Fibroblast of villous mesenchyme (primary cell): ENCODE data around the gene HSD17B10. TPM values are rescaled to one million over a fixed set of nuclear protein-coding genes. Genes with fewer than 3 reads are reported as not detected.

ENCODE experiments used
- DNase-seq: peaks from one replicate; pipeline ENCODE4 v3.0.0-alpha.2; 2010; ENCODE audit warnings: low read depth
- H3K4me3 ChIP-seq: 2 replicates; pipeline ENCODE4 v1.5.1; 2011; ENCODE audit warnings: low read depth, mild to moderate bottlenecking, low read length
- CTCF ChIP-seq: IDR thresholded peaks from 2 replicates; pipeline ENCODE4 v1.5.1; 2012; ENCODE audit warnings: low read depth, mild to moderate bottlenecking, low read length; ENCODE audit not compliant: insufficient read depth
- total RNA-seq: library from RNA; depleted of rRNA; stranded (reverse); fragments of >200 nt; gene quantifications from 2 replicates; pipeline ENCODE4 v1.2.3, GENCODE V29; 2012

HSD17B10 gene
- total RNA-seq = 62.6 and 77.3 TPM in 2 replicates

- H3K4me3 ChIP-seq = peak within 1 kb of the TSS; percentile 80
- no peak for TF ChIP-seq CTCF
- DNase-seq = peak; percentile 73
Measured at GRCh38 chrX:53433651-53434639, at the start of gene HSD17B10. HSD17B10 (minus strand) TSS chrX:53434370; CDS start chrX:53434345, 25 bp downstream.

- DNase-seq = no peak
- no peak for TF ChIP-seq CTCF
- no peak overlapping the region for H3K4me3 ChIP-seq
Measured at GRCh38 chrX:53483416-53483815, 49.2 kb upstream of the HSD17B10 start.

- no peak overlapping the region for H3K4me3 ChIP-seq
- peak; percentile 68 for DNase-seq
- peak; percentile 72 for TF ChIP-seq CTCF
Measured at GRCh38 chrX:53481816-53482465, 47.8 kb upstream of the HSD17B10 start.

GRCh38 chrX:53481093-53481492, 46.9 kb upstream of the HSD17B10 start:
- peak; percentile 49 for TF ChIP-seq CTCF
- no peak overlapping the region for H3K4me3 ChIP-seq
- no peak for DNase-seq

GRCh38 chrX:53479301-53479700, 45.1 kb upstream of the HSD17B10 start:
- peak; percentile 40 for DNase-seq
- H3K4me3 ChIP-seq = no peak overlapping the region
- TF ChIP-seq CTCF = no peak

- no peak for TF ChIP-seq CTCF
- H3K4me3 ChIP-seq = no peak overlapping the region
- no peak for DNase-seq
Measured at GRCh38 chrX:53476371-53476770, 42.2 kb upstream of the HSD17B10 start.
